K562 treated with DMSO at 1 percent for 48 hours (cell line): ENCODE results near the gene KRT20. TPM values are rescaled to one million over a fixed set of nuclear protein-coding genes. Genes with fewer than 3 reads are reported as not detected.

Experiments
- total RNA-seq: library from RNA; unstranded; fragments of 300-600 nt; gene quantifications from 2 replicates; pipeline ENCODE4 v1.2.3, GENCODE V29; 2022; ENCODE audit warnings: low replicate concordance; ENCODE audit errors: extremely low read depth

The KRT20 gene
- not detected in 2 replicates for total RNA-seq

GRCh38 chr17:40884708-40885512, at the start of gene KRT20:
KRT20 (minus strand) TSS chr17:40885242; CDS start chr17:40885185, 57 bp downstream.

GRCh38 chr17:40866838-40867237, 18.2 kb downstream of the KRT20 start, which contains the start of gene KRT12:
KRT12 (minus strand) TSS chr17:40867223; CDS start chr17:40867186, 37 bp downstream.

Other genes starting within 250 kb of the KRT20 start
- not detected in 2 replicates for gene SMARCE1, start 237.4 kb downstream of the KRT20 start, total RNA-seq
- gene KRT222, start 220.1 kb downstream of the KRT20 start, total RNA-seq = not detected in 2 replicates
- not detected in 2 replicates for gene KRT24, start 181.5 kb downstream of the KRT20 start, total RNA-seq
- not detected in 2 replicates for gene KRT25, start 129.9 kb downstream of the KRT20 start, total RNA-seq
- not detected in 2 replicates for gene KRT26, start 113.0 kb downstream of the KRT20 start, total RNA-seq
- gene KRT27, start 102.7 kb downstream of the KRT20 start, total RNA-seq = not detected in 2 replicates
- gene KRT28, start 85.3 kb downstream of the KRT20 start, total RNA-seq = not detected in 2 replicates
- not detected in 2 replicates for gene KRT10, start 62.6 kb downstream of the KRT20 start, total RNA-seq
- not detected in 2 replicates for gene KRT12, start 18.0 kb downstream of the KRT20 start, total RNA-seq
- gene KRT23, start 52.4 kb upstream of the KRT20 start, total RNA-seq = not detected in 2 replicates
- not detected in 2 replicates for gene KRT39, start 81.7 kb upstream of the KRT20 start, total RNA-seq
- gene KRT40, start 99.1 kb upstream of the KRT20 start, total RNA-seq = not detected in 2 replicates
- not detected in 2 replicates for gene KRTAP3-3, start 108.9 kb upstream of the KRT20 start, total RNA-seq
- gene KRTAP3-2, start 114.7 kb upstream of the KRT20 start, total RNA-seq = not detected in 2 replicates
- not detected in 2 replicates for gene KRTAP3-1, start 123.9 kb upstream of the KRT20 start, total RNA-seq
- not detected in 2 replicates for gene KRTAP1-5, start 142.0 kb upstream of the KRT20 start, total RNA-seq
- not detected in 2 replicates for gene KRTAP1-4, start 145.0 kb upstream of the KRT20 start, total RNA-seq
- gene KRTAP1-3, start 149.6 kb upstream of the KRT20 start, total RNA-seq = not detected in 2 replicates
- not detected in 2 replicates for gene KRTAP1-1, start 156.2 kb upstream of the KRT20 start, total RNA-seq
- gene KRTAP2-1, start 162.1 kb upstream of the KRT20 start, total RNA-seq = not detected in 2 replicates
- not detected in 2 replicates for gene KRTAP2-2, start 170.0 kb upstream of the KRT20 start, total RNA-seq
- not detected in 2 replicates for gene KRTAP2-3, start 174.9 kb upstream of the KRT20 start, total RNA-seq
- gene KRTAP2-4, start 180.6 kb upstream of the KRT20 start, total RNA-seq = not detected in 2 replicates
- not detected in 2 replicates for gene KRTAP4-7, start 198.9 kb upstream of the KRT20 start, total RNA-seq
- gene KRTAP4-8, start 212.9 kb upstream of the KRT20 start, total RNA-seq = not detected in 2 replicates
- not detected in 2 replicates for gene KRTAP4-16, start 217.0 kb upstream of the KRT20 start, total RNA-seq
- gene KRTAP4-9, start 220.1 kb upstream of the KRT20 start, total RNA-seq = not detected in 2 replicates
- gene KRTAP4-11, start 233.1 kb upstream of the KRT20 start, total RNA-seq = not detected in 2 replicates
- not detected in 2 replicates for gene KRTAP4-12, start 238.9 kb upstream of the KRT20 start, total RNA-seq